ENCODE measurements around the gene TNIK. TPM values are rescaled to one million over a fixed set of nuclear protein-coding genes. Genes with fewer than 3 reads are reported as not detected.

TNIK gene
- total and polyA plus RNA-seq, 12 donors, result 9.3 to 51.9 (median 35.1) TPM

DNA sequence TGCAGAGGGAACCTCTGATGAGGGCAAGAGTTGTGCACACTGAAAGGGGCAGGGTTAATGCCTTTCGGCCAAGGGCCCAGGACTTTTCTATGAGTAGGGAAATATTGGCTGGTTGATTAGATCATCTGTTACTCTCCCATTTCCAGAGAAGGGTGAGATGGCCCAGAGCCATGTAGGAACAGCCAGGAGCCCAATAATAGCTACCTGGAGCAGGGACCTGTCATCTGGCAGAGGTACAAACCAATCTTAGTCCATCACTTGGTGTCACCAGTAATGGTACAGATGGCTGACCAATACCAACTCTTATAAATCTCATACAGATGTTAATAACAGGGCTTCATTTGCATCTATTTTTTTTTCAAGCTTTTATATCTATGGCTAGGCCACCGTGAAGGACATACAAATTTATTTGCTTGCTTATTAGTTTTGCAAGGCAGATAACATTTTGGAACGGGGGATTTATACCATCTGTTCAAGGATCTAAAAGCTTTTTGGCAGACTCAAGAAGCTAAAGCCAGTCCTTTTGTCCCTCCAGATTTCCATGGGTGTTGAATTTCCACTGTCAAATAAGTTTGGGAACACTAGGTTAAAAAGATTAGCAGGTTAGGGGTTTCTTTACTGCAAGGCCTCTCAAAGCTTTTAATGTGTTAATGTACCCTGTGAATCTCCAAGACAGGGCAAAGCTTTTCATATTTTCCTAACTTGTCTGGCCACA is 79.3 kb downstream of the TNIK start:
- intact Hi-C loops (cut with DNase I), result loop anchor here in 1 of 10 donors (10.0 kb wide), 1 partner anchor 196 kb away; no protein-coding TSS in a partner anchor
- H3K4me3 ChIP-seq, result no peak overlapping the region
- DNase-seq, result no peak

DNA sequence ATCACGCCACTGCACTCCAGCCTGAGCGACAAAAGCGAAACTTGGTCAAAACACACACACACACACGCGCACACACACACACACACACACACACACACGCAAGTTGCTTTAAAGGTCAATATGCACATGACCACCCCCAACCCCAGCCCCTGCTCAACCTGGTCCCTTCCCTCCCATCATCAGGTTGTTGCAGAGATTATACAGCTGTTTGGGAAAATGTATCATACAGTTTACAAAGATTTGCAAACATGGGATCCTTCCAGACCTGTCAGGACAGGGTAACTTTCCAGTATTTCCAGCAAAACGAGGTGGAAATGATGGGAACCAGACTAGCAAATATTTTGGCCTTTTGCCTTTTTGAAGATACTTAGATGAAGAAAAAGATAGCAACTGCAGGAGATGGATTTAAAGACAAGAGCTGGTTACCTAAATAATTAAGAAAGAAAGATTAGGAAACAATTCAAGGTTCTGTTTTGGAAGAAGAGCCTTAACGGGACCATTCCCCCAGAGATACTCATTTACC is 80.2 kb downstream of the TNIK start:
- H3K27ac ChIP-seq, result no peak overlapping the region
- no peaks in the 10 kb centered on the region for H3K9me3 ChIP-seq
- no peaks in the 10 kb centered on the region for H3K36me3 ChIP-seq
- no peak for ATAC-seq
- TF ChIP-seq, protein P1, sequence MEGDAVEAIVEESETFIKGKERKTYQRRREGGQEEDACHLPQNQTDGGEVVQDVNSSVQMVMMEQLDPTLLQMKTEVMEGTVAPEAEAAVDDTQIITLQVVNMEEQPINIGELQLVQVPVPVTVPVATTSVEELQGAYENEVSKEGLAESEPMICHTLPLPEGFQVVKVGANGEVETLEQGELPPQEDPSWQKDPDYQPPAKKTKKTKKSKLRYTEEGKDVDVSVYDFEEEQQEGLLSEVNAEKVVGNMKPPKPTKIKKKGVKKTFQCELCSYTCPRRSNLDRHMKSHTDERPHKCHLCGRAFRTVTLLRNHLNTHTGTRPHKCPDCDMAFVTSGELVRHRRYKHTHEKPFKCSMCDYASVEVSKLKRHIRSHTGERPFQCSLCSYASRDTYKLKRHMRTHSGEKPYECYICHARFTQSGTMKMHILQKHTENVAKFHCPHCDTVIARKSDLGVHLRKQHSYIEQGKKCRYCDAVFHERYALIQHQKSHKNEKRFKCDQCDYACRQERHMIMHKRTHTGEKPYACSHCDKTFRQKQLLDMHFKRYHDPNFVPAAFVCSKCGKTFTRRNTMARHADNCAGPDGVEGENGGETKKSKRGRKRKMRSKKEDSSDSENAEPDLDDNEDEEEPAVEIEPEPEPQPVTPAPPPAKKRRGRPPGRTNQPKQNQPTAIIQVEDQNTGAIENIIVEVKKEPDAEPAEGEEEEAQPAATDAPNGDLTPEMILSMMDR (IDR thresholded peaks at IDR 0.05), result no peak
- intact Hi-C loops (cut with DNase I), result loop anchor here in 1 of 10 donors (10.0 kb wide), 1 partner anchor 195 kb away; no protein-coding TSS in a partner anchor
- peaks cover 0 to 70% (median 34%) of the 10 kb centered on the region in 9 donors for H3K4me1 ChIP-seq
- H3K27me3 ChIP-seq, result no peaks in the 10 kb centered on the region
- 71 to 74% methylated on average over 8 of the region's 8 CpGs for WGBS, 2 donors
- no peak overlapping the region for H3K4me3 ChIP-seq
- no peak for DNase-seq

More for the DNA sequence above, 79.3 kb downstream of the TNIK start:
- Histone ChIP-seq H3K27ac (no peak overlapping the region), H3K9me3 (no peaks in the 10 kb centered on the region), H3K27me3 (no peaks in the 10 kb centered on the region), H3K4me1 (peaks cover 0 to 63% (median 32%) of the 10 kb centered on the region in 9 donors), H3K36me3 (no peaks in the 10 kb centered on the region)
- WGBS, 2 donors, result 41 to 46% methylated on average over 3 of the region's 3 CpGs
- TF ChIP-seq, protein P1 (IDR thresholded peaks at IDR 0.05), result no peak
- no peak for ATAC-seq

GRCh38 chr3:171379281-171379680 is 80.9 kb downstream of the TNIK start:
- Histone ChIP-seq H3K27ac (no peak overlapping the region), H3K9me3 (no peaks in the 10 kb centered on the region), H3K4me3 (no peak overlapping the region), H3K27me3 (no peaks in the 10 kb centered on the region), H3K4me1 (peaks cover 0 to 69% (median 38%) of the 10 kb centered on the region in 9 donors), H3K36me3 (no peaks in the 10 kb centered on the region)
- 29 to 30% methylated on average over 1 of the region's 1 CpG for WGBS, 2 donors
- TF ChIP-seq, protein P1 (IDR thresholded peaks at IDR 0.05), result no peak
- ATAC-seq (no peak), DNase-seq (no peak)
- intact Hi-C loops (cut with DNase I), result no loop called here

- Histone ChIP-seq H3K4me3 (no peak overlapping the region), H3K27me3 (no peaks in the 10 kb centered on the region), H3K27ac (no peak overlapping the region), H3K4me1 (peaks cover 0 to 69% (median 42%) of the 10 kb centered on the region in 9 donors), H3K9me3 (no peaks in the 10 kb centered on the region), H3K36me3 (no peaks in the 10 kb centered on the region)
- ATAC-seq (no peak), DNase-seq (no peak)
- 94 to 99% methylated on average over 5 of the region's 5 CpGs for whole genome bisulfite sequencing, 2 donors
- intact Hi-C loops (cut with DNase I), result no loop called here
- TF ChIP-seq, protein P1 (IDR thresholded peaks at IDR 0.05), result no peak
These were observed 81.6 kb downstream of the TNIK start for GRCh38 chr3:171378586-171378985.
